IPS-20b (cell line): ENCODE results near the gene SIRPD.

ENCODE experiments used
- H3K27ac ChIP-seq: one replicate; pipeline ENCODE4 v1.5.1; 2013; ENCODE audit warnings: low read length
- H3K27me3 ChIP-seq: 2 replicates; pipeline ENCODE4 v1.6.1; 2013; ENCODE audit warnings: mild to moderate bottlenecking, low read length, inconsistent platforms; ENCODE audit not compliant: insufficient read depth
- H3K36me3 ChIP-seq: 2 replicates; pipeline ENCODE4 v1.6.1; 2013; ENCODE audit warnings: low read depth, mild to moderate bottlenecking, inconsistent platforms, low read length, moderate library complexity; ENCODE audit not compliant: insufficient read depth
- H3K4me1 ChIP-seq: 2 replicates; pipeline ENCODE4 v1.6.1; 2013; ENCODE audit warnings: mild to moderate bottlenecking, control low read depth, inconsistent platforms, low read length, moderate library complexity; ENCODE audit not compliant: insufficient read depth
- H3K4me3 ChIP-seq: 2 replicates; pipeline ENCODE4 v1.5.1; 2013; ENCODE audit warnings: mild to moderate bottlenecking, low read length, inconsistent platforms
- H3K9ac ChIP-seq: 2 replicates; pipeline ENCODE4 v1.6.1; 2013; ENCODE audit warnings: low read depth, mild to moderate bottlenecking, inconsistent platforms, low read length, moderate library complexity
- H3K9me3 ChIP-seq: 2 replicates; pipeline ENCODE4 v1.6.1; 2013; ENCODE audit warnings: mild to moderate bottlenecking, low read depth, low read length, inconsistent platforms; ENCODE audit not compliant: insufficient read depth

The SIRPD gene

GRCh38 chr20:1568163-1568490, 10.6 kb upstream of the SIRPD start:
- Histone ChIP-seq H3K4me3 (no peak overlapping the region), H3K27me3 (no peaks in the 10 kb centered on the region), H3K36me3 (no peaks in the 10 kb centered on the region), H3K9me3 (no peaks in the 10 kb centered on the region), H3K4me1 (peaks cover 5% of the 10 kb centered on the region; the same call in 1 of the 2 replicates), H3K27ac (no peak overlapping the region), H3K9ac (no peak overlapping the region)

GRCh38 chr20:1567392-1568162, 10.1 kb upstream of the SIRPD start:
- no peak overlapping the region for H3K4me3 ChIP-seq
- H3K4me1 ChIP-seq, result peaks cover 5% of the 10 kb centered on the region; the same call in 1 of the 2 replicates
- no peaks in the 10 kb centered on the region for H3K9me3 ChIP-seq
- no peaks in the 10 kb centered on the region for H3K36me3 ChIP-seq
- no peak overlapping the region for H3K9ac ChIP-seq
- no peak overlapping the region for H3K27ac ChIP-seq
- no peaks in the 10 kb centered on the region for H3K27me3 ChIP-seq

GRCh38 chr20:1566701-1567100, 9.2 kb upstream of the SIRPD start:
- H3K4me3 ChIP-seq, result no peak overlapping the region
- no peaks in the 10 kb centered on the region for H3K9me3 ChIP-seq
- H3K27ac ChIP-seq, result no peak overlapping the region
- H3K4me1 ChIP-seq, result peaks cover 5% of the 10 kb centered on the region; the same call in 1 of the 2 replicates
- H3K9ac ChIP-seq, result no peak overlapping the region
- H3K36me3 ChIP-seq, result no peaks in the 10 kb centered on the region
- no peaks in the 10 kb centered on the region for H3K27me3 ChIP-seq

- Histone ChIP-seq H3K4me1 (peaks cover 5% of the 10 kb centered on the region; the same call in 1 of the 2 replicates), H3K4me3 (no peak overlapping the region), H3K9ac (no peak overlapping the region), H3K36me3 (no peaks in the 10 kb centered on the region), H3K27ac (no peak overlapping the region), H3K9me3 (no peaks in the 10 kb centered on the region), H3K27me3 (no peaks in the 10 kb centered on the region)
Measured at GRCh38 chr20:1565461-1565860, 8.0 kb upstream of the SIRPD start.

- H3K36me3 ChIP-seq, result no peaks in the 10 kb centered on the region
- no peak overlapping the region for H3K9ac ChIP-seq
- H3K27me3 ChIP-seq, result no peaks in the 10 kb centered on the region
- H3K27ac ChIP-seq, result no peak overlapping the region
- H3K9me3 ChIP-seq, result no peaks in the 10 kb centered on the region
- no peak overlapping the region for H3K4me3 ChIP-seq
- peaks cover 5% of the 10 kb centered on the region; the same call in 1 of the 2 replicates for H3K4me1 ChIP-seq
Measured at GRCh38 chr20:1563598-1563997, 6.1 kb upstream of the SIRPD start.

GRCh38 chr20:1562622-1563021, 5.1 kb upstream of the SIRPD start:
- Histone ChIP-seq H3K27ac (no peak overlapping the region), H3K4me1 (peaks cover 4% of the 10 kb centered on the region; the same call in 1 of the 2 replicates), H3K36me3 (no peaks in the 10 kb centered on the region), H3K9me3 (no peaks in the 10 kb centered on the region), H3K27me3 (no peaks in the 10 kb centered on the region), H3K4me3 (no peak overlapping the region), H3K9ac (no peak overlapping the region)

- no peaks in the 10 kb centered on the region for H3K4me1 ChIP-seq
- H3K9me3 ChIP-seq, result no peaks in the 10 kb centered on the region
- no peaks in the 10 kb centered on the region for H3K36me3 ChIP-seq
- no peaks in the 10 kb centered on the region for H3K27me3 ChIP-seq
- no peak overlapping the region for H3K4me3 ChIP-seq
- no peak overlapping the region for H3K9ac ChIP-seq
- no peak overlapping the region for H3K27ac ChIP-seq
Measured at GRCh38 chr20:1561350-1561749, 3.8 kb upstream of the SIRPD start.

GRCh38 chr20:1555952-1556351, 1.6 kb downstream of the SIRPD start:
- Histone ChIP-seq H3K9ac (no peak overlapping the region), H3K27me3 (no peaks in the 10 kb centered on the region), H3K4me1 (no peaks in the 10 kb centered on the region), H3K36me3 (no peaks in the 10 kb centered on the region), H3K27ac (no peak overlapping the region), H3K4me3 (no peak overlapping the region), H3K9me3 (peaks cover 4% of the 10 kb centered on the region; the same call in 1 of the 2 replicates)

- Histone ChIP-seq H3K4me1 (no peaks in the 10 kb centered on the region), H3K27me3 (no peaks in the 10 kb centered on the region), H3K4me3 (no peak overlapping the region), H3K9me3 (no peaks in the 10 kb centered on the region), H3K9ac (no peak overlapping the region), H3K36me3 (no peaks in the 10 kb centered on the region), H3K27ac (no peak overlapping the region)
Measured at GRCh38 chr20:1539816-1540419, 17.6 kb downstream of the SIRPD start.

GRCh38 chr20:1538655-1539054, 18.9 kb downstream of the SIRPD start:
- no peak overlapping the region for H3K4me3 ChIP-seq
- H3K9ac ChIP-seq, result no peak overlapping the region
- H3K36me3 ChIP-seq, result no peaks in the 10 kb centered on the region
- H3K27ac ChIP-seq, result no peak overlapping the region
- no peaks in the 10 kb centered on the region for H3K4me1 ChIP-seq
- no peaks in the 10 kb centered on the region for H3K9me3 ChIP-seq
- H3K27me3 ChIP-seq, result no peaks in the 10 kb centered on the region

- Histone ChIP-seq H3K4me3 (no peak overlapping the region), H3K27me3 (no peaks in the 10 kb centered on the region), H3K36me3 (no peaks in the 10 kb centered on the region), H3K27ac (no peak overlapping the region), H3K4me1 (no peaks in the 10 kb centered on the region), H3K9ac (no peak overlapping the region), H3K9me3 (no peaks in the 10 kb centered on the region)
Measured at GRCh38 chr20:1537731-1538058, 19.8 kb downstream of the SIRPD start.
